HG02884 (cell line): ENCODE measurements around the gene SLC49A3.
"Not testable (repeated sequence)": the region's sequence is repeated elsewhere in the genome, so short reads cannot be mapped to it uniquely, and the experiment has no call there.

Source experiments
- ATAC-seq: cut with Tn5 transposase; IDR thresholded peaks from one replicate; pipeline ENCODE4 v1.9.1; 2021; ENCODE audit warnings: mild to moderate bottlenecking, moderate library complexity; ENCODE audit not compliant: unreplicated experiment

Gene SLC49A3

DNA sequence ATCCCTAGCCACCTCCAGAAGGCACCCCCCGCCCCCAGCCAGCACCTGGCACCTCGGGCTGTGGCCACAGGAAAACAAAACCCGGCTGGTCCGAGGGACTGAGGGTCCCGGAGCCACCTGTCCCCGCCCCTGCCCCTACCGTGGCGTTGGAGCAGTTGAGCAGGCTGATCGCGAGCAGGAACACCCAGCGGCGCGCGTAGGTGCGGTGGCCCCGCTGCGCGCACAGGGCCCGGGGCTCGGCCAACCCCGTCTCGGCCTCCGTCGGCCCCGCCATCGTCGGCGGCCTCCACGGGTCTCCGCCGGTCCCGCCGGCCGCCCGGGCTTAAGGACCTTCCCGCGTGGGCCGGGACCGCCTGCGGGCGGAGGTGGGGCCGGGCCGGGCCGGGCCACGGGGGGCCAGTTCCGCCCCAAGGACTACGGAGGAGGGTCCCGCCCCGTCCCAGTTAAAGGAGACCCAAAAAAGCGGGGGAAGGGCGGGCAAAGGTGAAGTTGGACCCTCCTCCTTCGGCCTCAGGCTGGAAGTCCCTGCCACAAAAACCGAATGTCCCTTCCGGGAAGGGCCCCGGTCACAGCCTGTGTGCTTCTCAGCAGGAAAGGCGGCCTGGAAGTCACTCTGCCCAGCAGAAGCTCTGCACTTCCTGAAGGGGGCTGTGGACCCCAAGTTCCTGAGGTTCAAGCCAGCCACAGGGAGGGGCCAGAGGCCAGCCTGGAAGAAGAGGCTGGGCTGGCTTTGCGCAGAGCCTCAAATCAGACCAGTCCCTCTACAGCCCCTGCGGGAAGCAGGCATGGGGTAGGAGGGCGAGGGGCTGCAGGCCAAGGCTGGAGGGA is at the start of gene SLC49A3:
Gene SLC49A3, minus strand, starts transcription at position 298 of the 828 bp plus-strand sequence. Its CDS starts 24 bp downstream, at position 274.
- no peak for ATAC-seq

DNA sequence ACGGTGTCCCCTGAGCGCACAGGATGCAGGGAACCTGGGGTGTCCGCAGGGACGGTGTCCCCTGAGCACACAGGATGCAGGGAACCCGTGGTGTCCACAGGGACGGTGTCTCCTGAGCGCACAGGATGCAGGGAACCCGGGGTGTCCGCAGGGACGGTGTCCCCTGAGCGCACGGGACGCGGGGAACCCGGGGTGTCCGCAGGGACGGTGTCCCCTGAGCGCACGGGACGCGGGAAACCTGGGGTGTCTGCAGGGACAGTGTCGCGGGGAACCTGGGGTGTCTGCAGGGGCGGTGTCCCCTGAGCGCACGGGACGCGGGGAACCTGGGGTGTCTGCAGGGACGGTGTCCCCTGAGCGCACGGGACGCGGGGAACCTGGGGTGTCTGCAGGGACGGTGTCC is 47.6 kb upstream of the SLC49A3 start:
- ATAC-seq, result not testable (repeated sequence)

DNA sequence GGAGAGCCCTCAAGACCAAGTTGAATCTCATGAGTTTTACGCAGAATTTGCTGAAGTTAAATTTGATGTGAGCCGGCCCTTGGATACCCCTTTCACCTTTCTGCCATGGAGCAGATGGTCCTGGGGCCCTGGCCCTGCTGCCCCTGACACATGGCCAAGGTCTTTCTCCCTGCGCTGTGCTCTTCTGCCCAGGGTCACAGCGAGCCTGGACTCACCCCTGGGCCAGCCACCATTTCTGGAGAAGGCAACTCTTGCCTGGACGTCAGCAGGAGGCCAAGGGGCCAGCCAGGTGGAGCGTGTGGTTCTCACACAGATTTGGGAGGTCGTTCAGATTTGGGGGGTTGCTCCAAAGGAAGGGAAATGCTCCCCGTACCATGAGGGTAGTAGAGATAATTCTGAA is 46.6 kb upstream of the SLC49A3 start:
- no peak for ATAC-seq

DNA sequence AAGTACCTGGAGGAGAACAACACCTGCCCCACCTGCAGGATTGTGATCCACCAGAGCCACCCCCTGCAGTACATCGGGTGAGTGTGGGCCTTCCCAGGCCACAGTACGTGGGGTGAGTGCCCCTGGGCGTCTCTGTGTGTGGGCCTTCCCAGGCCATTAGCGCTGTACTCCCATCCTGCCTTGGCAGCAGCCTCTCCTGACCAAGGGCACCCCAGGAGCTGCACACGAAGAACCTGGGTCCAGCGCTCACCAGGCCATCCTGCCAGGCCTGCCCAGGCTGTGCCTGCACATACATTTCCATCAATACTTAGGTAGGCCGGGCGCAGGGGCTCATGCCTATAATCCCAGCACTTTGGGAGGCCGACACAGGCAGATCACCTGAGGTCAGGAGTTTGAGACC is 46.0 kb upstream of the SLC49A3 start:
- no peak for ATAC-seq

DNA sequence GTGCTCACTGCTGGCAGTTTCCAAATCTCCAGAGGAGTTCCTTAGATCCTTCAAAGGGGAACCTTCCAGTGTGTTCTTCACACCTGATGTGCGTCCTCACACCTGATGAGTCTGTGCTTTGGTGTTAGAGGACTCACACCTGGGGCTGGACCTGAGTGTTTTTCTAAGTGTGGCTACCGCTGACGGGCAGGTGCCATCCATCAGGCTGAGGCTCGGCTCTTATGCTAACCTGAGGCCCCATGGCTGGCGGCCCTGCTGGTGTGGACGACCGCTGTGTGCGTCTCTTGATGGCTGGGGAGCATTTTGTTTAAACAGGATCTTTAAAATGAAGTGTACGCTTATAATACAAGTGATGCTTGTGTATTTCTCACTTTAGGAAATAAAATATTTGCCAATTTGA is 45.1 kb upstream of the SLC49A3 start:
- no peak for ATAC-seq

DNA sequence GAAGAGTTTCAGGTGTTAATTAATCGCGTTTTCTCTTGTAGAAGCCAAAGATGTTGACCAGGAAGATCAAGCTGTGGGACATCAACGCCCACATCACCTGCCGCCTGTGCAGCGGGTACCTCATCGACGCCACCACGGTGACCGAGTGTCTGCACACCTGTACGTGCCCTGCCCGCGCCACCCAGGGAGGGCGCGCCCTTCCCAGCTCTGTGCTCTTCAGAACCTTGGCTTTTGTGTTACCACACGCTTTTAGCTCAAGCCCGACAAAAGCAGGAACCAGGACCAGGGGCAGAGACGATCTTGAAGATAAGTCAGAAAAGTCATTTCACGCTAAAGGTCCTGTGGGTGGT is 44.7 kb upstream of the SLC49A3 start:
- ATAC-seq, result no peak

- no peak for ATAC-seq
Observed at GRCh38 chr4:732911-733630, 44.1 kb upstream of the SLC49A3 start.

DNA sequence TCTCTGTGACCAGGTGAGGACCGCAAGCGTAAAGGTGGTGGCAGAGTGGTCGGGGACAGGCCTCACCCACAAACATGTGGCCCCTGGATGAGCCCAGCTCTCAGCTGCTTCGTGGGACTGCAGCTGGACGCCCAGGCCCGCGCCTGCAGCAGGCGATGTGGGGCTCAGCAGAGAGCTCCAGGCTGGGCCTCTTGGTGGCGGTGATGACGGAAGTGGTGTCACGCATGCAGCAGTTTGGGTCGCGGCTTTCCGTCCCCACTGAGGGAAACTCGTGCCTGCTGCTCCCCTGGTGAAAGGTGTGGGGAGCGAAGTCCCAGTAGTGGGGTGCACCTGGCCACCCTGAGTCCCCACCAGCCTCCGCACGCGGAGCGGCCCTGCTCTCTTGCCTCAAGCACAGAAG is 43.5 kb upstream of the SLC49A3 start:
- ATAC-seq, result no peak

DNA sequence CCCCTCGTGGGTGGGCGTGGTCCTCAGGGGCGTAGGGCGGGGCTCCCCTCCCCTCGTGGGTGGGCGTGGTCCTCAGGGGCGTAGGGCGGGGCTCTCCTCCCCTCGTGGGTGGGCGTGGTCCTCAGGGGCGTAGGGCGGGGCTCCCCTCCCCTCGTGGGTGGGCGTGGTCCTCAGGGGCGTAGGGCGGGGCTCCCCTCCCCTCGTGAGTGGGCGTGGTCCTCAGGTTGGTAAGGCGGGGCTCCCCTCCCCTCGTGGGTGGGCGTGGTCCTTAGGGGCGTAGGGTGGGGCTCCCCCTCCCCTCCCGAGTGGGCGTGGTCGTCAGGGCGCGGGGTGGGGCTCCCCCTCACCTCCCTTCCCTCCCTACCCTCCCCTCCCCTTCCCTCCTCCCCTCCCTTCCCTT is 43.0 kb upstream of the SLC49A3 start:
- not testable (repeated sequence) for ATAC-seq

- ATAC-seq, result not testable (repeated sequence)
Observed at GRCh38 chr4:730946-731904, 42.3 kb upstream of the SLC49A3 start.

DNA sequence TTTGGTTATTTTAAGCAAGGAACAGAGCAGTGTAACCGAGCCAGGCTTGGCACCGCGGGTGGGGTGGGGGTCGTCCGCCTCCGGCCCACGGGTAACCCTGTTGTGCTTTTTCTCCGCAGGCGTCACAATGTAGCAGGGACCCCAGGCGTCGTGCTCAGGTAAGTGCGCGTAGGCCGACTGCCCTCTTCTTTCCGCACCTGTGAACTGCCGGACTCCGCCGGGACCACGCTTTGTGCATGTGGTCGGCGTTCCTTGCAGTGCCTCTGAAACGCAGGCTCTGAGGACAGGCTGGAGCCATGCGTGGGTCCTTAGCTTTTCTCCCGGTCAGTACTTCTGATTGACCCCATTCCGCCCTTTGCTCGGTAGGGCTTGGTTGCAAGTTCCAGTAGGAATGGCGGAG is 41.6 kb upstream of the SLC49A3 start:
- ATAC-seq, result no peak

GRCh38 chr4:729336-730315 is 40.7 kb upstream of the SLC49A3 start:
- ATAC-seq, result no peak

- ATAC-seq, result no peak
Observed at GRCh38 chr4:727576-727975, 38.6 kb upstream of the SLC49A3 start.

DNA sequence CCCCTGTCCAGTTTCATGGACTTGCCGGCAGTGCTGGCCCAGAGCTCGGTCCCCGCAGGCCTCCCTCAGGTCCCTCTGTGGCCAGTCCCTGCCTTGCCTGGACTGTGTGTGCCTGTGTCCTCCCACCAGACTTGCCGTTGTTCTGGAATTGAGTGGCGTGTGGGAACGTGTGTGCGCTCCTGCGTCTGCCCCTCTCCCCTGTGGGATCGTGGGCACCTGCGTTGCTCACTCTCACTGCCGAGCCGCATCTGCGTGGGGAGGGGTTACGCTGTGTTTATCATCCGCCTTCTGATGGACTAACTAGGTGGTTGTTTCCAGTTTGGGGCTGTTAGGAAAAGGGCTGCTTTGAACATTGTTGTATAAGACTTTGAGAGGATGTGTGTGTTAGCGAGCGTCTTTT is 37.9 kb upstream of the SLC49A3 start:
- no peak for ATAC-seq

DNA sequence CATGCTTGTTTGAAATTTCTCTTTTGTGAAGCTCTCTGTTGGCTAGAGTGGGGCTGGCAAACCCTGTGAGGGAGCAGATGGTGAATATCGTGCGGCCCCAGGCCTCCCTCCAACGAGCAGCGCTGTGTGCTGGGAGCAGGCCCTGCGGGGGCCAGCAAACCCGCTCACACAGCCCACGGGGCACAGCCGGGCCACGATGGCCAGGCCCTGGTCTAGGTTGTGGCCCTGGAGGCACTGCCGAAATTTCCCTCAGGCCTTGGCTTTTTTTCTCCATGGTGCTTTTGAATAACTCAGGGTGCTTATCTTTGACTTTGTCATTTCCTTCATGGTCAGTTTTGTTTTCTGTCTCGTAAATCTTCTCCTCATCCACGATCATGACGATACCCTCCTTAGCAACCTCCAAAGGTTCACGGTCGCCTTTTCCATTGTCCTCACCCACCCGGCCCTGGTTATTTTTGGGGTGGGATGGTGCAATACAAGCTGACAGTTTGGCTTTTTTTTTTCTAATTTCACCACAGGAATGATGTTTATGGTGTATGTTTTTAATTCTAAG is 37.4 kb upstream of the SLC49A3 start:
- ATAC-seq, result no peak

- no peak for ATAC-seq
Observed at GRCh38 chr4:725391-726234, 36.7 kb upstream of the SLC49A3 start.

GRCh38 chr4:723751-724530 is 35.0 kb upstream of the SLC49A3 start:
- ATAC-seq, result no peak

- no peak for ATAC-seq
Observed at GRCh38 chr4:722851-723360, 34.0 kb upstream of the SLC49A3 start.
